Esophagus squamous epithelium (tissue), 5 donors: ENCODE data around the gene ATXN7L2. TPM values are rescaled to one million over a fixed set of nuclear protein-coding genes. Genes with fewer than 3 reads are reported as not detected.

Experiments used
- DNase-seq: peaks from one replicate; lab custom pipeline; 2025; lab: John Stamatoyannopoulos, UW
- H3K27ac ChIP-seq, 4 donors: fragments of 200-600 bp; sonication (generic); one replicate each; pipeline ENCODE4 v1.5.1; 2016 to 2019; ENCODE audit warnings: mild to moderate bottlenecking in 1 of 4
- H3K27me3 ChIP-seq, 4 donors: fragments of 200-600 bp; sonication (generic); 1 replicate in 3 of 4; 2 replicates in 1 of 4; pipeline versions ENCODE4 v1.5.1 to v1.6.0; 2017 to 2021; ENCODE audit warnings: antibody characterized with exemption in 1 of 4
- H3K36me3 ChIP-seq, 3 donors: fragments of 200-600 bp; sonication (generic); one replicate each; pipeline ENCODE4 v1.5.1; 2016 to 2019
- H3K4me1 ChIP-seq, 3 donors: fragments of 200-600 bp; sonication (generic); one replicate each; pipeline ENCODE4 v1.5.1; 2017 to 2019
- H3K4me3 ChIP-seq, 4 donors: fragments of 200-600 bp; sonication (generic); 1 replicate in 3 of 4; 2 replicates in 1 of 4; pipeline ENCODE4 v1.5.1; 2016 to 2019; ENCODE audit warnings: mild to moderate bottlenecking in 2 of 4, moderate library complexity in 1 of 4
- H3K9me3 ChIP-seq, 3 donors: fragments of 200-600 bp; sonication (generic); one replicate each; pipeline ENCODE4 v1.5.1; 2016 to 2019
- POLR2A ChIP-seq, 4 donors: fragments of 450-650 bp; IDR thresholded peaks; one replicate each; pipeline ENCODE4 v1.6.1; 2017; ENCODE audit warnings: antibody characterized with exemption in 4 of 4, mild to moderate bottlenecking in 4 of 4, moderate library complexity in 3 of 4
- WGBS, 2 donors: methylation state at CpG; one replicate each; pipeline ENCODE4 v1.1.5; 2018; 5-methylcytosine and 5-hydroxymethylcytosine counted together
- intact Hi-C: fragments of 100-400 bp; cut with DNase I; formaldehyde crosslinking; loops from one replicate; pipeline ENCODE4 v1.15.0; 2022
- total RNA-seq, 4 donors: library from RNA; depleted of rRNA; stranded (reverse); fragments of >200 nt; gene quantifications; one replicate each; pipeline ENCODE4 v1.1.0, GENCODE V29; 2016
- TF ChIP-seq, protein P1 (sequence below), 6 experiments: fragments of 450-650 bp in 4 of 6; fragments of 200-600 bp in 2 of 6; sonication (generic) in 2 of 6; IDR thresholded peaks; one replicate each; pipeline ENCODE4 v1.5.1; 2016 to 2019; ENCODE audit warnings: antibody characterized with exemption in 6 of 6, mild to moderate bottlenecking in 4 of 6, moderate library complexity in 4 of 6
- donor health status: DM: yes; HTN: yes; CAD: no.

Gene ATXN7L2
- total RNA-seq, 4 donors from 2014 or later, result 2.1 to 5.9 (median 3.8) TPM

DNA sequence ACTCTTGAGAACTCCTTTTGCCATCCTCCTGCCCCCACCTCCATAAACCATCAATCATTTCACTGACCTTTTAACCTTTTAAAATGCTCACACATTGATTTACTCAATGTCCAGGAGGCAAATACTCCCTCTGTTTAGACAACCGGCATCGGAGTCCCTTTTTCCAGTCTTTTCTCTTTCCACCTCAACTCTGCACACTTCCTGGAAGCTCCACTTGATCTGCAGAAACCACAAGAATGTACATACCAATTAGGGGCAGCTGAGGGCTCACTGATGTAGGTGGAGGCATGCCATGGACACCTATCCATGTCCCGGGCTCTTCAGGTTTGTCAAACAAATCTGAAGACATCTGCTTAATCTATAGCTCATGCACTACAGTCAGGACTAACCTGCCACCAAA lies 31.1 kb downstream of the ATXN7L2 start:
- Histone ChIP-seq H3K4me1 (peaks cover 4 to 10% (median 7%) of the 10 kb centered on the region in 3 donors), H3K9me3 (no peaks in the 10 kb centered on the region), H3K36me3 (no peaks in the 10 kb centered on the region), H3K4me3 (no peak overlapping the region), H3K27me3 (peaks cover 0 to 11% (median 0%) of the 10 kb centered on the region in 4 donors), H3K27ac (no peak overlapping the region)
- DNase-seq, result no peak
- intact Hi-C loops, result no loop called here
- whole genome bisulfite sequencing, 2 donors, result 56 to 79% methylated on average over 3 of the region's 3 CpGs
- TF ChIP-seq, protein P1, sequence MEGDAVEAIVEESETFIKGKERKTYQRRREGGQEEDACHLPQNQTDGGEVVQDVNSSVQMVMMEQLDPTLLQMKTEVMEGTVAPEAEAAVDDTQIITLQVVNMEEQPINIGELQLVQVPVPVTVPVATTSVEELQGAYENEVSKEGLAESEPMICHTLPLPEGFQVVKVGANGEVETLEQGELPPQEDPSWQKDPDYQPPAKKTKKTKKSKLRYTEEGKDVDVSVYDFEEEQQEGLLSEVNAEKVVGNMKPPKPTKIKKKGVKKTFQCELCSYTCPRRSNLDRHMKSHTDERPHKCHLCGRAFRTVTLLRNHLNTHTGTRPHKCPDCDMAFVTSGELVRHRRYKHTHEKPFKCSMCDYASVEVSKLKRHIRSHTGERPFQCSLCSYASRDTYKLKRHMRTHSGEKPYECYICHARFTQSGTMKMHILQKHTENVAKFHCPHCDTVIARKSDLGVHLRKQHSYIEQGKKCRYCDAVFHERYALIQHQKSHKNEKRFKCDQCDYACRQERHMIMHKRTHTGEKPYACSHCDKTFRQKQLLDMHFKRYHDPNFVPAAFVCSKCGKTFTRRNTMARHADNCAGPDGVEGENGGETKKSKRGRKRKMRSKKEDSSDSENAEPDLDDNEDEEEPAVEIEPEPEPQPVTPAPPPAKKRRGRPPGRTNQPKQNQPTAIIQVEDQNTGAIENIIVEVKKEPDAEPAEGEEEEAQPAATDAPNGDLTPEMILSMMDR (IDR thresholded peaks at IDR 0.05), result no peak
- TF ChIP-seq POLR2A (IDR thresholded peaks at IDR 0.05), result no peak

DNA sequence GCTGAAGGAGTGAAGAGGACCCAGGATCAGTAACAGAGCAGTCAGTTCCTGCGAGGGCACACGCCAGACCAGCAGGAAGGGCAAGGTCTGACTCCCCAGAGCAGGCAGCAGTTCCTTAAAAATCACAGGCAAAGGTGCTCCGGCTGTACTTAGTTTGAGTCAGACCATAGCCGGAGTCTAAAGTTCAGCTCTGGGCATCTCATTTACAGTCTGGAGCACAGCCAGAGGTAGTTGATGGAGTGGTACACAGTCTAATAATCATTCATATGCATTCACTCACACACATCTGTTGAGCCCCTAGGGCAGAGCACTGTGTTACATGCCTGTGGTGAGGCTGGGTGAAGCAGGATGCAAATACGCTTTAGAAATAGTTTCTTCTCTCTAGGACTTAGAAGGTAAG lies 33.2 kb downstream of the ATXN7L2 start:
- Histone ChIP-seq H3K36me3 (no peaks in the 10 kb centered on the region), H3K27ac (no peak overlapping the region), H3K4me3 (no peak overlapping the region), H3K27me3 (peaks cover 0 to 11% (median 0%) of the 10 kb centered on the region in 4 donors), H3K9me3 (no peaks in the 10 kb centered on the region), H3K4me1 (no peaks in the 10 kb centered on the region)
- WGBS, 2 donors, result 71 to 89% methylated on average over 4 of the region's 5 CpGs
- no peak for TF ChIP-seq POLR2A (IDR thresholded peaks at IDR 0.05)
- TF ChIP-seq, protein P1 (IDR thresholded peaks at IDR 0.05), result no peak
- intact Hi-C loops, result no loop called here
- no peak for DNase-seq

DNA sequence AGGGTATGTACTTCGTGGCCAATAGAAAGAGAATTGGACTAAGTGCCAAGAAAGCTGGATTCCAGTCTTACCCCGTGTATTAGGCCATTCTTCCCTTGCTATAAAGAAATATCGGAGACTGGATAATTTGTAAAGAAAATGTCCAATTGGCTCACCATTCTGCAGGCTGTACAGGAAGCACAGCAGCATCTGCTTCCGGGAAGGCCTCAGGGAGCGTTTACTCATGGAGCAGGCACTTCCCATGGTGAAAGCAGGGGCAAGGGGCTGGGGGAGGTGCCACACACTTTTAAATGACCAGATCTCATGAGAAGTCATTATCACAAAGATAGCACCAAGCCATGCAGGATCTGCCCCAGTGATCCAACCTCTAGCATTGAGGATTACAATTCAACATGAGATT lies 33.6 kb downstream of the ATXN7L2 start:
- 84% methylated on average over 5 of the region's 5 CpGs for WGBS, 2 donors
- TF ChIP-seq, protein P1 (IDR thresholded peaks at IDR 0.05), result no peak
- no peak for TF ChIP-seq POLR2A (IDR thresholded peaks at IDR 0.05)
- H3K4me1 ChIP-seq, result no peaks in the 10 kb centered on the region
- no peaks in the 10 kb centered on the region for H3K9me3 ChIP-seq
- intact Hi-C loops, result no loop called here
- H3K4me3 ChIP-seq, result no peak overlapping the region
- DNase-seq, result no peak
- no peak overlapping the region for H3K27ac ChIP-seq
- H3K27me3 ChIP-seq, result peaks cover 0 to 15% (median 0%) of the 10 kb centered on the region in 4 donors
- H3K36me3 ChIP-seq, result no peaks in the 10 kb centered on the region

DNA sequence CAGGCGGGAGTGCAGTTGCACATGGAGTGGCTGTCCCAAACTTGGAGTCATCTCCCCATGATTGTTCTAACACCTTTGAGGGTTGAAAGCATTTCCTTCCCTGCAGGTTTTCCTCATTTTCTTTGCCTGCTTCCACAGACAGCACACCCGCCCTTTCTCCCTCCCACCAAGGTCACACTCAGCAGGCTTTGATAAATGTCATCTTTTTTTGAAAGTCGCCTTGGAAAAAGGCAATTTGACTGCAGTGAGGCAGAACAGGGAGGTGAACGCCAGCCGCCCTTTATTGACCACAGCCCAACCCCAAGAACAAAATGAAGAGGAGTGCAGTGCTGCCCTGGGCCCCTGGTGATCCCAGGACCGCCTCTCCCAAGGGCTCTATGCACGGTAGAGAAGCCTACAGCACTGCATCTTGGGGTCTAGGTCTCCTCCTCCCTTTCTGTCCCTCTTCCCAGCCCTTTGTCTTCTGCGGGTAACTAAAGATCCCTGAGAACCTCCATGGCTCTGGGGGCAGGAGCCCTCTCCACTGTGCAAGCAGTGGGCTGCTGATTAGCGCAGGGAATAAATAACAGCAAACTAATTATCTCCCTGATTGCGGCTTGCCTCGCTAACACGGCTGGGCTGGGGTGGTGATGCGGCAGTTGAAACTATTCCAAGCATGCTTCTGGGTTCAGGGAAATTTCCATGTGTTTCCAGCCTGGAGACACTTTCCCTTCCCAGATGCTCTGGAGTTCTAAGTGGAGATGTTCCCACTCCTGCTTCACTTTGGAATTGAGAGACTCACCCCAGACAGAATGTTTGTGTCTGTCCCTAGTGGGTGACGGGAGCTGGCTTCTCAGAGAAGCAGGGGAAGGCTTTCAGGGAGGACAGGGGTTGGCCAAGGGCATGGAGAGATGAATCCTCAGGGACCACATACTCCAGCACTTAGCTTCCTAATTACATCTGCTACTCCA lies 37.6 kb downstream of the ATXN7L2 start:
- Histone ChIP-seq H3K9me3 (no peaks in the 10 kb centered on the region), H3K4me1 (no peaks in the 10 kb centered on the region), H3K4me3 (no peak overlapping the region), H3K27me3 (peaks cover 0 to 17% (median 0%) of the 10 kb centered on the region in 4 donors), H3K36me3 (no peaks in the 10 kb centered on the region), H3K27ac (no peak overlapping the region)
- DNase-seq, result no peak
- TF ChIP-seq, protein P1 (IDR thresholded peaks at IDR 0.05), result no peak
- no peak for TF ChIP-seq POLR2A (IDR thresholded peaks at IDR 0.05)
- intact Hi-C loops, result no loop called here
- 63 to 71% methylated on average over 10 to 13 of the region's 14 CpGs for WGBS, 2 donors

DNA sequence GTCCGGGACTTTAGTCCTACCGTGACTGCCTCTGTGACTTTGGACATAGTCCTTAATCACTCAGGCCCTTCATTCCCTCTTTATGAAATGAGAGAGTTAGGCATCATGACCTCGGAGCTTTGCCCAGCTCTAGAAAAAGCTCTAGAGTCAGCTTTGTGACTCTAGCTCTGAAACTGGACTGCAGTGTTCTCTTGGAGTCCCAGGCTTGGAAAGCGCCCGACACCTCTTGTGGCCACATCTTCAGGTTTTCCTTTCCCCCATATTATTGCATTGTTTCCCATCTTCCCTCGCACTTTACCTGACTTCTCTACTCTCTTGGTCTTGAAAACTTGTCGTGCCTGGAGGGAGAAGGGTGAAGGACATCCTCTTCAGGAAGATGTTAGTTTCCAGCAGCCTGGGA lies 38.3 kb downstream of the ATXN7L2 start:
- H3K9me3 ChIP-seq, result no peaks in the 10 kb centered on the region
- H3K27me3 ChIP-seq, result peaks cover 0 to 17% (median 0%) of the 10 kb centered on the region in 4 donors
- intact Hi-C loops, result no loop called here
- TF ChIP-seq, protein P1 (IDR thresholded peaks at IDR 0.05), result no peak
- TF ChIP-seq POLR2A (IDR thresholded peaks at IDR 0.05), result no peak
- 82 to 84% methylated on average over 7 of the region's 7 CpGs for WGBS, 2 donors
- no peaks in the 10 kb centered on the region for H3K36me3 ChIP-seq
- no peak overlapping the region for H3K27ac ChIP-seq
- no peak for DNase-seq
- no peaks in the 10 kb centered on the region for H3K4me1 ChIP-seq
- no peak overlapping the region for H3K4me3 ChIP-seq
